Skeletal muscle tissue (tissue), 4 donors: ENCODE data around the gene VEGFA. TPM values are rescaled to one million over a fixed set of nuclear protein-coding genes. Genes with fewer than 3 reads are reported as not detected.

Experiments used
- H3K27ac ChIP-seq: one replicate; pipeline ENCODE4 v1.7.0; 2013; ENCODE audit warnings: mild to moderate bottlenecking, low read depth, low read length, inconsistent platforms
- H3K27me3 ChIP-seq, 3 donors: one replicate each; pipeline ENCODE4 v1.7.0; 2013; ENCODE audit warnings: low read length in 3 of 3; ENCODE audit not compliant: control insufficient read depth in 3 of 3, insufficient read depth in 3 of 3
- H3K36me3 ChIP-seq, 3 donors: one replicate each; pipeline ENCODE4 v1.7.0; 2013; ENCODE audit warnings: low read length in 3 of 3; ENCODE audit not compliant: control insufficient read depth in 3 of 3, insufficient read depth in 3 of 3
- H3K4me1 ChIP-seq, 3 donors: one replicate each; pipeline ENCODE4 v1.7.0; 2013; ENCODE audit warnings: low read length in 3 of 3, mild to moderate bottlenecking in 3 of 3; ENCODE audit not compliant: control insufficient read depth in 3 of 3, insufficient read depth in 3 of 3
- H3K4me3 ChIP-seq, 3 donors: one replicate each; pipeline ENCODE4 v1.7.0; 2013; ENCODE audit warnings: low read length in 3 of 3
- H3K9ac ChIP-seq, 3 donors: one replicate each; pipeline ENCODE4 v1.7.0; 2013; ENCODE audit warnings: low read length in 3 of 3, mild to moderate bottlenecking in 3 of 3, moderate library complexity in 2 of 3, low read depth in 1 of 3
- H3K9me3 ChIP-seq, 3 donors: one replicate each; pipeline ENCODE4 v1.7.0; 2013; ENCODE audit warnings: low read length in 3 of 3; ENCODE audit not compliant: control insufficient read depth in 3 of 3
- total RNA-seq: library from RNA; depleted of rRNA; stranded (reverse); fragments of >200 nt; gene quantifications from one replicate; pipeline ENCODE4 v1.2.3, GENCODE V29; 2014
- donor health status: Osteomylitis.

VEGFA gene
- total RNA-seq, 1 donor from 2014 or later = 36.5 TPM

DNA sequence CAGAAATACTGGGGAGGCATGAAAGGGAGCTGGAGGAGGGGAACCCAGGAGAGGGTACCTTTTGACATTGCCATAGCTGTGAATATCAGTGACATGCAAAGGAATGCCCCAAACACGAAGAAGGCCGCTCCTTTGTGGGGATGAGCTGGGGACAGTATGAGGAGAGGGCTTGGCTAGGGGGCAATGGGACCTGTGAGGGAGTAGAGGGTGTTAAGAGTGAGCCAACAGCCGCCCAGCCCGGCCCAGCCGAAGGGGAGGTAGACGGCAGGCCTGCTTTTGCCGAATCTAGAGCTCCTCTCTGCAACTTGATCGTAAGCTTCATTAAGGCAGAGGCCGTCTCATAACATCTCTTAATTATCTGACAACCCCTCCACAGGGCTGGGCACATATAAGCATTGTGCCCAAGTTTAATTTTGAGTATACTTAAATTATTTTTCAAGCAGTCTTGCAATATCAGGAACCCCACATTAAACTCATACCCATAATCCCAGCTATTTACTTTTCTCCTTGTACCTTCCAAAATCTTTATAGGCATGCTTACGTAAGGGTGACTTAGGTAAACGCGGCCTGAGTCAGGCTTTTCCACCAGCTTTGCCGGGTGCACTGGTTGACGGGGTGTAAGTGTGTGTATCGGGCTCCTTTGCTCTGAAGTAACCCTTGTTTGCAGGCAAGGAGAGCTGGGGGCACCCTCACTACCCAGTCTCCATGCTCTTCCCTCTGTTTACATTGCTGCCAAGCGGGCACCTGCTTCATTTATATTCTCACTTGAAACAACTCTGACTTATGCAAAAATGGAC, 24.9 kb upstream of the VEGFA start:
- Histone ChIP-seq H3K9ac (no peak overlapping the region), H3K4me3 (no peak overlapping the region), H3K27ac (no peak overlapping the region), H3K27me3 (peaks cover 0 to 4% (median 0%) of the 10 kb centered on the region in 3 donors), H3K4me1 (peaks cover 0 to 6% (median 0%) of the 10 kb centered on the region in 3 donors), H3K36me3 (no peaks in the 10 kb centered on the region), H3K9me3 (no peaks in the 10 kb centered on the region)

- H3K4me1 ChIP-seq = peaks cover 0 to 6% (median 0%) of the 10 kb centered on the region in 3 donors
- H3K9me3 ChIP-seq = no peaks in the 10 kb centered on the region
- H3K9ac ChIP-seq = peak overlapping the region in 1 of 3 donors; percentile 25
- no peaks in the 10 kb centered on the region for H3K36me3 ChIP-seq
- no peak overlapping the region for H3K4me3 ChIP-seq
- peak overlapping the region; percentile 25 for H3K27ac ChIP-seq
- H3K27me3 ChIP-seq = peaks cover 0 to 4% (median 0%) of the 10 kb centered on the region in 3 donors
Observed at GRCh38 chr6:43746071-43746470, 23.9 kb upstream of the VEGFA start.

DNA sequence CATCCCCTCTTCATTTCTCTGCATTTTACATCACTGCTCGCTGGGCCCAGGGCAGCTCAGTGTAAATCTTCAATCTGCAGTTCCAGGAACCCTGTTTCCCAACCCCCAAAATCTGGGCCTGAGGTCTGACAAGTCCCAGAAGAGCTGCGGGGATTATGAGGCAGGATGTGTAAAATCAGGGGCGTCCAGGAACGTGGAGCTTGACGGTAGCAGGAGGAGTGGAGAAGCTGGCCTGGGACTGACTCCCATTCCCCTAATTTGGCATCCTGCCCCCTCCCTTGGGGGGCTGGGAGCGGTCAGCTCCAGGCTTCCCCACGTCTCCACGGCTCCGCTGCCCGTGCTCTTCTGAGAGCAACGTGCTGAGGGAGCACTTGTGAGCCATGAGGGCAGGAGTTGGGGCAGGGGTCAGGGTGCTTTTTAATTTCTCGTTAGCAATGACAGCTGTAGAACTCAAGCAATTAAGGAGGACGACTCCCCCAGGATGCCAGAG, 23.4 kb upstream of the VEGFA start:
- Histone ChIP-seq H3K9ac (peak overlapping the region in 1 of 3 donors; percentile 25), H3K36me3 (no peaks in the 10 kb centered on the region), H3K27ac (peak overlapping the region; percentile 25), H3K4me1 (peaks cover 0 to 6% (median 0%) of the 10 kb centered on the region in 3 donors), H3K4me3 (no peak overlapping the region), H3K27me3 (peaks cover 0 to 4% (median 0%) of the 10 kb centered on the region in 3 donors), H3K9me3 (no peaks in the 10 kb centered on the region)

GRCh38 chr6:43747784-43748183, 22.2 kb upstream of the VEGFA start:
- no peak overlapping the region for H3K27ac ChIP-seq
- no peaks in the 10 kb centered on the region for H3K36me3 ChIP-seq
- peaks cover 0 to 6% (median 0%) of the 10 kb centered on the region in 3 donors for H3K4me1 ChIP-seq
- no peak overlapping the region for H3K9ac ChIP-seq
- peaks cover 0 to 4% (median 0%) of the 10 kb centered on the region in 3 donors for H3K27me3 ChIP-seq
- H3K4me3 ChIP-seq = no peak overlapping the region
- no peaks in the 10 kb centered on the region for H3K9me3 ChIP-seq

DNA sequence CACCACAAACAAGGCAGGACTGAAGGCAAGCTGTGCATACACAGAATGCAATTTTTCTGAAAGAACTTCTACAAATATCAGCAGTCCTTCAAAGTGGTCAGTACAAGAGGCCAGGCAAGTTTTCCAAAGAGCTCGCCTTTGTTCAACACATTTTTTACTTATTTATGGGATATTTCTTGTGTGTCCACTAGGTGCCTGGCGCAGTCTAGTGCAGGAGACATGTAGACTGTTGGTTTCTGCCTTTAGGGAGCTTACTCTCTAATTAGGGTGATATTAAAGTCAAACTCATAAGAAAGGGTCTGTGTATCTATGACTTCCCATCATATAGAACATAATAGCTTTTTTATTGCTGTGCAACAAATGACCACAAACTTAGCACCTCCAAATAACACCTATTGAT, 21.2 kb upstream of the VEGFA start:
- no peak overlapping the region for H3K4me3 ChIP-seq
- H3K27ac ChIP-seq = no peak overlapping the region
- H3K36me3 ChIP-seq = no peaks in the 10 kb centered on the region
- H3K9me3 ChIP-seq = no peaks in the 10 kb centered on the region
- H3K9ac ChIP-seq = no peak overlapping the region
- H3K27me3 ChIP-seq = peaks cover 0 to 4% (median 0%) of the 10 kb centered on the region in 3 donors
- H3K4me1 ChIP-seq = peaks cover 0 to 6% (median 0%) of the 10 kb centered on the region in 3 donors

DNA sequence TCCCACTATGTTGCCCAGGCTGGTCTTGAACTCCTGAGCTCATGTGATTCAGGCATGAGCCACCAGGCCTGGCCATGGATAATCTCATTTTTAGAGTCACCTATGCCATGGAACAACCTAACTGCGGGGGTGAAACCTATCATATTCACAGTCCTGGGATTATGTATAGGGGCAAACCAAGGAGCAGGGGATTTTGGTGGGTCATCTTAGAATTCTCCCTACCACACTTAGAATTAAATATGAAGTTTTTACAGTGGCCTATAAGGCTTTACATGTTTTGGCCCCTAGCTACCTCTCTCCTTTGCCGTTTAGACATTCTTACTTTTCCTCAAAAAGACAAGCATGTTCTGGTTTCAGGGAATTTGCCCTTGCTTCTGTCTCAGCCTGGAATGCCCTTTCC, 20.6 kb upstream of the VEGFA start:
- peaks cover 0 to 6% (median 0%) of the 10 kb centered on the region in 3 donors for H3K4me1 ChIP-seq
- no peak overlapping the region for H3K4me3 ChIP-seq
- no peak overlapping the region for H3K9ac ChIP-seq
- peaks cover 0 to 4% (median 0%) of the 10 kb centered on the region in 3 donors for H3K27me3 ChIP-seq
- H3K9me3 ChIP-seq = no peaks in the 10 kb centered on the region
- H3K27ac ChIP-seq = no peak overlapping the region
- no peaks in the 10 kb centered on the region for H3K36me3 ChIP-seq

- Histone ChIP-seq H3K9me3 (no peaks in the 10 kb centered on the region), H3K4me1 (peaks cover 0 to 6% (median 0%) of the 10 kb centered on the region in 3 donors), H3K36me3 (no peaks in the 10 kb centered on the region), H3K27me3 (peaks cover 0 to 4% (median 0%) of the 10 kb centered on the region in 3 donors), H3K27ac (no peak overlapping the region), H3K9ac (no peak overlapping the region), H3K4me3 (no peak overlapping the region)
Observed at GRCh38 chr6:43750622-43751021, 19.4 kb upstream of the VEGFA start.

DNA sequence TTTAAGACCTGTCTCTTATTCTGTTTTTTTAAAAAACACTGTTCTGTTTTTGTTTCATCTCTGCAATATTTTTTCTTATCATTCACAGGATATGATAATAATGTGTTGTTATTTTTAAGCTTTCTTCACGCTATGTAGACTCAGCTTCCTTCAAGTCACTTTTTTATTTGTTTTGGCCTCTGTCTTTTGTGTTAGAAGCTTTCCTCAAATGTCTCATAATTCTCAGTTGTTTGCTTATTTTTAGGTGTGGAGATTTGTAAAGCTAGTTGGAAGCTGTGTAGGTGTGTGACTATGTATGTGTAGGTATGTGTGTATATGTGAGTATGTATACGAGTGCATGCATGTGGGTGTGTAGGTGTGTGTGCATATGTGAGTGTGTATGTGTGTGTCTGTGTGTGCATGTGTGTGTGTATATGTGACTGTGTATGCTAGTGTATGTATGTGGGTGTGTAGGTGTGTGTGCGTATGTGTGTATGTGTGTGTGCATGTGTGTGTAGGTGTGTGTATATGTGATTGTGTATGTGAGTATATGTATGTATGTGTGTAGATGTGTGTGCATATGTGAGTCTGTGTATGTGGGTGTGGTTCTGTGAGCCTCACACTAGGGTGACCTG, 16.3 kb upstream of the VEGFA start:
- Histone ChIP-seq H3K27ac (no peak overlapping the region), H3K9me3 (no peaks in the 10 kb centered on the region), H3K4me3 (no peak overlapping the region), H3K27me3 (no peaks in the 10 kb centered on the region), H3K9ac (no peak overlapping the region), H3K36me3 (no peaks in the 10 kb centered on the region), H3K4me1 (no peaks in the 10 kb centered on the region)

- no peaks in the 10 kb centered on the region for H3K36me3 ChIP-seq
- H3K9me3 ChIP-seq = no peaks in the 10 kb centered on the region
- H3K4me3 ChIP-seq = no peak overlapping the region
- no peak overlapping the region for H3K27ac ChIP-seq
- H3K4me1 ChIP-seq = no peaks in the 10 kb centered on the region
- no peak overlapping the region for H3K9ac ChIP-seq
- H3K27me3 ChIP-seq = no peaks in the 10 kb centered on the region
Observed at GRCh38 chr6:43757966-43758616, 11.9 kb upstream of the VEGFA start.
